ENCODE measurements around the gene ACYP2.

The ACYP2 gene

GRCh38 chr2:54185105-54185504 is 69.7 kb downstream of the ACYP2 start:
- Histone ChIP-seq H3K36me3 (ENCODE audit: insufficient read depth) (no peaks in the 10 kb centered on the region), H4K20me1 (ENCODE audit: insufficient read depth) (no peaks in the 10 kb centered on the region), H2AFZ (ENCODE audit: low read depth) (no peak overlapping the region)

DNA sequence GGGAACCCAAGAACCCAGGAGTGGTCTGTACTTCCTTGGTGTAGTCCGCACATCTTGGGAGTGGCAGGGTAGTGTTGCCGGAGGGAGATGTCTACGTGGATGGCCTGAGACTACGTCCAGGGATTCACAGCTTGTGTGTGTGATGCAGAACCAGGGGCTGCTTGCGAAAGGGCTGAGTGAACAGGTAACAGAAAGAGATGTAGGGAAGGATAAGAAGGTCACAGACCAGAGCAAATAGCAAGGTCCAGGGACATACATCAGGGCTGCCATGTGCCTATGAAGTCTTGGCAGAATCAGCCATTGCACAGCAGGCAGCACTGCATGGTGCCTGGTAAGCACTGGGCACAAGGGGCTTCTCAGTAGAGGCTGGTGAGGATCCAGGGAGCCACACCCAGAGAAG is 71.9 kb downstream of the ACYP2 start:
- Histone ChIP-seq H3K36me3 (ENCODE audit: insufficient read depth) (no peaks in the 10 kb centered on the region), H3K27ac (no peak overlapping the region), H3K4me2 (no peak overlapping the region), H4K20me1 (ENCODE audit: insufficient read depth) (no peaks in the 10 kb centered on the region), H3K9ac (no peak overlapping the region), H2AFZ (ENCODE audit: low read depth) (no peak overlapping the region), H3K79me2 (ENCODE audit: insufficient read depth, low read depth) (no peaks in the 10 kb centered on the region), H3K27me3 (ENCODE audit: insufficient read depth, low read depth) (no peaks in the 10 kb centered on the region), H3K4me1 (ENCODE audit: low read depth, poor library complexity, severe bottlenecking) (no peaks in the 10 kb centered on the region), H3K4me3 (IDR thresholded peaks at IDR 0.05; ENCODE audit: insufficient read depth, low read depth, low read length) (no peak overlapping the region)
- TF ChIP-seq, protein P1, sequence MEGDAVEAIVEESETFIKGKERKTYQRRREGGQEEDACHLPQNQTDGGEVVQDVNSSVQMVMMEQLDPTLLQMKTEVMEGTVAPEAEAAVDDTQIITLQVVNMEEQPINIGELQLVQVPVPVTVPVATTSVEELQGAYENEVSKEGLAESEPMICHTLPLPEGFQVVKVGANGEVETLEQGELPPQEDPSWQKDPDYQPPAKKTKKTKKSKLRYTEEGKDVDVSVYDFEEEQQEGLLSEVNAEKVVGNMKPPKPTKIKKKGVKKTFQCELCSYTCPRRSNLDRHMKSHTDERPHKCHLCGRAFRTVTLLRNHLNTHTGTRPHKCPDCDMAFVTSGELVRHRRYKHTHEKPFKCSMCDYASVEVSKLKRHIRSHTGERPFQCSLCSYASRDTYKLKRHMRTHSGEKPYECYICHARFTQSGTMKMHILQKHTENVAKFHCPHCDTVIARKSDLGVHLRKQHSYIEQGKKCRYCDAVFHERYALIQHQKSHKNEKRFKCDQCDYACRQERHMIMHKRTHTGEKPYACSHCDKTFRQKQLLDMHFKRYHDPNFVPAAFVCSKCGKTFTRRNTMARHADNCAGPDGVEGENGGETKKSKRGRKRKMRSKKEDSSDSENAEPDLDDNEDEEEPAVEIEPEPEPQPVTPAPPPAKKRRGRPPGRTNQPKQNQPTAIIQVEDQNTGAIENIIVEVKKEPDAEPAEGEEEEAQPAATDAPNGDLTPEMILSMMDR (conservative IDR thresholded peaks at IDR 0.05; ENCODE audit: low read depth, low read length): no peak

More at GRCh38 chr2:54185105-54185504, 69.7 kb downstream of the ACYP2 start:
- no peak overlapping the region for H3K9ac ChIP-seq
- H3K27me3 ChIP-seq (ENCODE audit: insufficient read depth, low read depth): no peaks in the 10 kb centered on the region
- H3K4me2 ChIP-seq: no peak overlapping the region
- H3K4me1 ChIP-seq (ENCODE audit: low read depth, poor library complexity, severe bottlenecking): no peaks in the 10 kb centered on the region
- TF ChIP-seq, protein P1 (conservative IDR thresholded peaks at IDR 0.05; ENCODE audit: low read depth, low read length): no peak
- no peak overlapping the region for H3K27ac ChIP-seq
- H3K4me3 ChIP-seq (IDR thresholded peaks at IDR 0.05; ENCODE audit: insufficient read depth, low read depth, low read length): no peak overlapping the region
- H3K79me2 ChIP-seq (ENCODE audit: insufficient read depth, low read depth): no peaks in the 10 kb centered on the region

DNA sequence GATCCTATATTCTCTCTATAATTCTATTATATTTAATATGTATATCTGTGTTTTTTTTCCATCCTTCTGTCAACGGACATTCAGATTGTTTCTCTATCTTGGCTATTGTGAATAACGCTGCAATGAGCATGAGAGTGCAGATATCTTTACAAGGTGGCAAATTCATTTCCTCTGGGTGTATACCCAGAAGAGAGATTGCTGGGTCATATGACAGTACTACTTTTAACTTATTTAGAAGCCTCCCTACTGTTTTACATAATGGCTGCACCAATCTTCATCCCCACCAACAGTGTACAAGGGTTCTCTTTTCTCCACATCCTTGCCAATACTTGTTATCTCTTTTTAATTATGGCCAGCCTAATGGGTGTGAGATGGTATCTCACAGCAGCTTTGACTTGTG is 74.1 kb downstream of the ACYP2 start:
- Histone ChIP-seq H2AFZ (ENCODE audit: low read depth) (no peak overlapping the region), H3K4me3 (IDR thresholded peaks at IDR 0.05; ENCODE audit: insufficient read depth, low read depth, low read length) (no peak overlapping the region), H4K20me1 (ENCODE audit: insufficient read depth) (no peaks in the 10 kb centered on the region), H3K79me2 (ENCODE audit: insufficient read depth, low read depth) (no peaks in the 10 kb centered on the region), H3K4me1 (ENCODE audit: low read depth, poor library complexity, severe bottlenecking) (no peaks in the 10 kb centered on the region), H3K27me3 (ENCODE audit: insufficient read depth, low read depth) (no peaks in the 10 kb centered on the region), H3K36me3 (ENCODE audit: insufficient read depth) (no peaks in the 10 kb centered on the region), H3K27ac (no peak overlapping the region), H3K9ac (no peak overlapping the region), H3K4me2 (no peak overlapping the region)
- TF ChIP-seq, protein P1 (conservative IDR thresholded peaks at IDR 0.05; ENCODE audit: low read depth, low read length): no peak

- no peak overlapping the region for H3K27ac ChIP-seq
- TF ChIP-seq, protein P1 (conservative IDR thresholded peaks at IDR 0.05; ENCODE audit: low read depth, low read length): no peak
These were observed 76.1 kb downstream of the ACYP2 start for GRCh38 chr2:54191361-54192135.

More at GRCh38 chr2:54191361-54192135, 76.1 kb downstream of the ACYP2 start:
- Histone ChIP-seq H3K4me1 (ENCODE audit: low read depth, poor library complexity, severe bottlenecking) (no peaks in the 10 kb centered on the region), H4K20me1 (ENCODE audit: insufficient read depth) (no peaks in the 10 kb centered on the region), H3K9ac (no peak overlapping the region), H3K27me3 (ENCODE audit: insufficient read depth, low read depth) (no peaks in the 10 kb centered on the region), H2AFZ (ENCODE audit: low read depth) (no peak overlapping the region), H3K36me3 (ENCODE audit: insufficient read depth) (no peaks in the 10 kb centered on the region), H3K4me2 (no peak overlapping the region), H3K79me2 (ENCODE audit: insufficient read depth, low read depth) (no peaks in the 10 kb centered on the region), H3K4me3 (IDR thresholded peaks at IDR 0.05; ENCODE audit: insufficient read depth, low read depth, low read length) (no peak overlapping the region)
